ENCODE results near the gene EMCN.

- TF ChIP-seq CTCF (IDR thresholded peaks at IDR 0.05) (no peak), POLR2A (IDR thresholded peaks at IDR 0.05) (no peak)
Observed at GRCh38 chr4:100494166-100494565, 23.7 kb downstream of the EMCN start.

Data from tibial nerve (tissue), 3 donors.